HEK293 (cell line): ENCODE results near the gene TNFRSF8.

ENCODE experiments used
- GLIS1 ChIP-seq: fragments of 450-650 bp; formaldehyde crosslinking; IDR thresholded peaks from 2 replicates; pipeline ENCODE4 v1.5.1; 2016; ENCODE audit warnings: missing biosample characterization, missing genetic modification characterization
- INSM2 ChIP-seq: fragments of 450-650 bp; formaldehyde crosslinking; IDR thresholded peaks from 2 replicates; pipeline ENCODE4 v1.5.1; 2016; ENCODE audit warnings: missing biosample characterization, missing genetic modification characterization
- KLF17 ChIP-seq: fragments of 450-650 bp; formaldehyde crosslinking; IDR thresholded peaks from 2 replicates; pipeline ENCODE4 v1.5.1; 2016; ENCODE audit warnings: missing biosample characterization, missing genetic modification characterization
- KLF8 ChIP-seq: fragments of 450-650 bp; formaldehyde crosslinking; IDR thresholded peaks from 2 replicates; pipeline ENCODE4 v1.5.1; 2016; ENCODE audit warnings: missing biosample characterization, missing genetic modification characterization
- PRDM2 ChIP-seq: fragments of 450-650 bp; formaldehyde crosslinking; IDR thresholded peaks from 2 replicates; pipeline ENCODE4 v1.5.1; 2016; ENCODE audit warnings: missing biosample characterization, missing genetic modification characterization, borderline replicate concordance
- REPIN1 ChIP-seq: fragments of 450-650 bp; formaldehyde crosslinking; IDR thresholded peaks from 2 replicates; pipeline ENCODE4 v1.5.1; 2017; ENCODE audit warnings: missing biosample characterization, missing genetic modification characterization, low read depth
- SCRT1 ChIP-seq: fragments of 450-650 bp; formaldehyde crosslinking; IDR thresholded peaks from 2 replicates; pipeline ENCODE4 v1.5.1; 2016; ENCODE audit warnings: missing biosample characterization, missing genetic modification characterization, borderline replicate concordance
- SP7 ChIP-seq: fragments of 450-650 bp; formaldehyde crosslinking; IDR thresholded peaks from 2 replicates; pipeline ENCODE4 v1.5.1; 2016; ENCODE audit warnings: missing biosample characterization, missing genetic modification characterization
- TCF7L2 ChIP-seq: IDR thresholded peaks from 2 replicates; pipeline ENCODE4 v1.6.1; 2011; ENCODE audit warnings: low read depth, mild to moderate bottlenecking, inconsistent platforms, low read length, moderate library complexity, borderline replicate concordance
- ZBTB21 ChIP-seq: fragments of 450-650 bp; formaldehyde crosslinking; IDR thresholded peaks from 2 replicates; pipeline ENCODE4 v1.5.1; 2017; ENCODE audit warnings: missing biosample characterization, missing genetic modification characterization
- ZBTB8A ChIP-seq: fragments of 450-650 bp; formaldehyde crosslinking; IDR thresholded peaks from 2 replicates; pipeline ENCODE4 v1.5.1; 2016; ENCODE audit warnings: missing biosample characterization, missing genetic modification characterization
- ZEB2 ChIP-seq: fragments of 450-650 bp; formaldehyde crosslinking; IDR thresholded peaks from 2 replicates; pipeline ENCODE4 v1.5.1; 2016; ENCODE audit warnings: missing biosample characterization, missing genetic modification characterization
- ZIC2 ChIP-seq: fragments of 450-650 bp; formaldehyde crosslinking; IDR thresholded peaks from 2 replicates; pipeline ENCODE4 v1.5.1; 2016; ENCODE audit warnings: missing biosample characterization, missing genetic modification characterization
- ZNF112 ChIP-seq: fragments of 450-650 bp; formaldehyde crosslinking; IDR thresholded peaks from 2 replicates; pipeline ENCODE4 v1.5.0; 2017; ENCODE audit warnings: missing biosample characterization, missing genetic modification characterization
- ZNF133 ChIP-seq: fragments of 450-650 bp; formaldehyde crosslinking; IDR thresholded peaks from 2 replicates; pipeline ENCODE4 v1.5.1; 2016; ENCODE audit warnings: missing biosample characterization, missing genetic modification characterization
- ZNF174 ChIP-seq: fragments of 450-650 bp; formaldehyde crosslinking; IDR thresholded peaks from 2 replicates; pipeline ENCODE4 v1.5.0; 2017; ENCODE audit warnings: missing biosample characterization, mild to moderate bottlenecking, missing genetic modification characterization
- ZNF350 ChIP-seq: fragments of 450-650 bp; formaldehyde crosslinking; IDR thresholded peaks from 2 replicates; pipeline ENCODE4 v1.5.0; 2017; ENCODE audit warnings: missing biosample characterization, mild to moderate bottlenecking, missing genetic modification characterization
- ZNF354C ChIP-seq: fragments of 450-650 bp; formaldehyde crosslinking; IDR thresholded peaks from 2 replicates; pipeline ENCODE4 v1.5.1; 2016; ENCODE audit warnings: missing biosample characterization, missing genetic modification characterization, low read depth, borderline replicate concordance
- ZNF513 ChIP-seq: fragments of 450-650 bp; IDR thresholded peaks from 2 replicates; pipeline ENCODE4 v1.5.1; 2018; ENCODE audit warnings: missing biosample characterization, missing genetic modification characterization
- ZNF518A ChIP-seq: fragments of 450-650 bp; formaldehyde crosslinking; conservative IDR thresholded peaks from 2 replicates; pipeline ENCODE4 v1.5.1; 2016; ENCODE audit warnings: low read depth, missing biosample characterization, missing genetic modification characterization
- ZNF600 ChIP-seq: fragments of 450-650 bp; formaldehyde crosslinking; IDR thresholded peaks from 2 replicates; pipeline ENCODE4 v1.5.1; 2016; ENCODE audit warnings: missing biosample characterization, missing genetic modification characterization
- ZNF621 ChIP-seq: fragments of 450-650 bp; formaldehyde crosslinking; IDR thresholded peaks from 2 replicates; pipeline ENCODE4 v1.5.1; 2017; ENCODE audit warnings: missing biosample characterization, missing genetic modification characterization
- ZNF624 ChIP-seq: fragments of 450-650 bp; formaldehyde crosslinking; IDR thresholded peaks from 2 replicates; pipeline ENCODE4 v1.5.1; 2017; ENCODE audit warnings: missing biosample characterization, missing genetic modification characterization
- ZNF654 ChIP-seq: fragments of 450-650 bp; formaldehyde crosslinking; IDR thresholded peaks from 2 replicates; pipeline ENCODE4 v1.5.1; 2016; ENCODE audit warnings: low read depth, missing biosample characterization, missing genetic modification characterization
- ZNF658 ChIP-seq: fragments of 450-650 bp; formaldehyde crosslinking; IDR thresholded peaks from 2 replicates; pipeline ENCODE4; 2016; ENCODE audit warnings: missing biosample characterization, missing genetic modification characterization
- ZNF664 ChIP-seq: fragments of 450-650 bp; formaldehyde crosslinking; IDR thresholded peaks from 2 replicates; pipeline ENCODE4 v1.5.1; 2016; ENCODE audit warnings: missing biosample characterization, missing genetic modification characterization
- ZSCAN30 ChIP-seq: fragments of 450-650 bp; IDR thresholded peaks from 2 replicates; pipeline ENCODE4 v1.5.1; 2018; ENCODE audit warnings: missing biosample characterization, mild to moderate bottlenecking, missing genetic modification characterization, moderate library complexity

Gene TNFRSF8

GRCh38 chr1:12129624-12130023 is 66.5 kb downstream of the TNFRSF8 start (continued):
- TF ChIP-seq PRDM2 (no peak), KLF17 (tag by site-specific recombination) (peak; percentile 78), REPIN1 (no peak), ZNF513 (tag by site-specific recombination) (no peak), ZIC2 (peak; percentile 65), KLF8 (tag by site-specific recombination) (no peak), ZNF658 (tag by site-specific recombination) (no peak), ZNF350 (no peak), ZNF174 (tag by site-specific recombination) (no peak), SCRT1 (tag by site-specific recombination) (no peak), ZNF621 (tag by site-specific recombination) (no peak), GLIS1 (peak; percentile 61; the same call in 1 of the 2 replicates), SP7 (tag by site-specific recombination) (peak; percentile 87), ZNF518A (tag by site-specific recombination) (no peak), ZNF624 (tag by site-specific recombination) (no peak), ZNF600 (tag by site-specific recombination) (peak; percentile 86), ZBTB21 (0 out of 2 replicates have a peak, but pooled peaks have one; percentile 16), ZEB2 (tag by site-specific recombination) (peak; percentile 76), INSM2 (tag by site-specific recombination) (peak; percentile 78), ZNF133 (tag by site-specific recombination) (no peak), ZNF664 (tag by site-specific recombination) (no peak), ZNF654 (no peak), TCF7L2 (no peak), ZBTB8A (no peak), ZNF354C (tag by site-specific recombination) (no peak), ZSCAN30 (tag by site-specific recombination) (no peak), ZNF112 (no peak)
